ENCODE data around the gene HEPN1. TPM values are rescaled to one million over a fixed set of nuclear protein-coding genes. Genes with fewer than 3 reads are reported as not detected.

Gene HEPN1
- total RNA-seq, 1 experiment from 2014 or later: not detected

DNA sequence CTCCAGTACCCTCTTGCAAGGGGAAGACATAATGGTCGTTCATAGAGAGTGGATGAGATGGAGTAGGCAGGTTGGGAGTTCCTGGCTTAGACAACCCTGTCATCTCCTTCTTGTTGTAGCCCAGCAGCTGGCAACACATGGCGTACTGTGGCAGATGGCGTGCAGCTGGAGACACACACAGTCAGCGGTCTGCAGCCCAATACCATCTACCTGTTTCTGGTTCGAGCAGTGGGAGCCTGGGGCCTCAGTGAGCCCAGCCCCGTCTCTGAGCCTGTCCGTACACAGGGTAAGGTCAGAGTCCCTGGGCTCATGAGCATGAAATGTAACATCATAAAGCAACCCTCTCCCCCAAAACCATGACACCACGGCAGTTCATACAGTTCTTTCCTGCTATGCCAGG lies 45.1 kb upstream of the HEPN1 start:
- Histone ChIP-seq H3K4me3 (no peak overlapping the region), H3K36me3 (ENCODE audit: low read depth) (no peaks in the 10 kb centered on the region), H2AFZ (no peak overlapping the region), H3K4me1 (replicated peaks; ENCODE audit: insufficient read depth) (no peaks in the 10 kb centered on the region), H3F3A (ENCODE audit: insufficient read depth, low read depth) (no peaks in the 10 kb centered on the region), H3K79me2 (ENCODE audit: low read depth) (no peaks in the 10 kb centered on the region), H3K9me3 (ENCODE audit: insufficient read depth, low read depth) (no peaks in the 10 kb centered on the region), H3K27me3 (ENCODE audit: insufficient read depth, low read depth) (peaks cover 86% of the 10 kb centered on the region), H3K27ac (no peak overlapping the region), H3K9me2 (ENCODE audit: insufficient read depth) (no peaks in the 10 kb centered on the region), H4K20me1 (ENCODE audit: insufficient read depth) (no peaks in the 10 kb centered on the region), H3K4me2 (no peak overlapping the region)
- BruUV-seq (replicated peaks): no TSS peak
- intact Hi-C loops (cut with micrococcal nuclease; ENCODE audit: unreplicated experiment): no loop called here
- DNase-seq: no peak
- POLR2A ChIA-PET (ENCODE audit: unreplicated experiment): no interaction called here
- CTCF ChIA-PET: no interaction called here
- no peak for TF ChIP-seq EZH2 (IDR thresholded peaks at IDR 0.05; ENCODE audit: low read depth)
- TF ChIP-seq, protein P1, sequence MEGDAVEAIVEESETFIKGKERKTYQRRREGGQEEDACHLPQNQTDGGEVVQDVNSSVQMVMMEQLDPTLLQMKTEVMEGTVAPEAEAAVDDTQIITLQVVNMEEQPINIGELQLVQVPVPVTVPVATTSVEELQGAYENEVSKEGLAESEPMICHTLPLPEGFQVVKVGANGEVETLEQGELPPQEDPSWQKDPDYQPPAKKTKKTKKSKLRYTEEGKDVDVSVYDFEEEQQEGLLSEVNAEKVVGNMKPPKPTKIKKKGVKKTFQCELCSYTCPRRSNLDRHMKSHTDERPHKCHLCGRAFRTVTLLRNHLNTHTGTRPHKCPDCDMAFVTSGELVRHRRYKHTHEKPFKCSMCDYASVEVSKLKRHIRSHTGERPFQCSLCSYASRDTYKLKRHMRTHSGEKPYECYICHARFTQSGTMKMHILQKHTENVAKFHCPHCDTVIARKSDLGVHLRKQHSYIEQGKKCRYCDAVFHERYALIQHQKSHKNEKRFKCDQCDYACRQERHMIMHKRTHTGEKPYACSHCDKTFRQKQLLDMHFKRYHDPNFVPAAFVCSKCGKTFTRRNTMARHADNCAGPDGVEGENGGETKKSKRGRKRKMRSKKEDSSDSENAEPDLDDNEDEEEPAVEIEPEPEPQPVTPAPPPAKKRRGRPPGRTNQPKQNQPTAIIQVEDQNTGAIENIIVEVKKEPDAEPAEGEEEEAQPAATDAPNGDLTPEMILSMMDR (conservative IDR thresholded peaks at IDR 0.05): no peak

DNA sequence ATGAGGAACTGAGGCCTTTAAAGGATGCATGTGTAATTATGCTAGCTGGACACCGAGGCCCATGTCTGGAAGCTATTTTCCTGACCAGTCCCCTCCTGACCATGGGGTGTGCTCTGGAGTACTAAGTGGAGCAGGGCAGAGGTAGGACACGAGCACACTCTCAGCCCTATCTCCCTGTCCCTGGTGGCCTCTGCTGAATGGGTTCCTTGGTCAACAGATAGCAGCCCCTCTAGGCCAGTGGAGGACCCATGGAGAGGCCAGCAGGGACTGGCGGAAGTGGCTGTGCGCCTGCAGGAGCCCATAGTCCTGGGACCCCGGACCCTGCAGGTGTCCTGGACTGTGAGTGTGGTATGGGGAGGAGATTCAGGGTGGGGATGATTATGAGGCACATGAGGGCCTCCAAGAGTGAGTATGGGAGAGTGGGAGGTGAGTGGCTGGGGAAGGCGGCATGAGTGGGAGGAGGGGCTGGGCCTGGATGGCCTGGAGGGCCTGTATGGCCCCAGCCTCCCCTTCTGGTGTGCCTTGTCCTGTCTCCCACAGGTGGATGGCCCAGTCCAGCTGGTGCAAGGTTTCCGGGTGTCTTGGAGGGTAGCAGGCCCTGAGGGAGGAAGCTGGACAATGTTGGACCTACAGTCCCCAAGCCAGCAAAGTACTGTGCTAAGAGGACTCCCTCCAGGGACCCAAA lies 44.3 kb upstream of the HEPN1 start:
- DNase-seq: no peak
- Histone ChIP-seq H4K20me1 (ENCODE audit: insufficient read depth) (no peaks in the 10 kb centered on the region), H3K4me2 (no peak overlapping the region), H2AFZ (no peak overlapping the region), H3K27ac (no peak overlapping the region), H3K9me3 (ENCODE audit: insufficient read depth, low read depth) (no peaks in the 10 kb centered on the region), H3K4me1 (replicated peaks; ENCODE audit: insufficient read depth) (no peaks in the 10 kb centered on the region), H3K36me3 (ENCODE audit: low read depth) (no peaks in the 10 kb centered on the region), H3K4me3 (no peak overlapping the region), H3K27me3 (ENCODE audit: insufficient read depth, low read depth) (peaks cover 85% of the 10 kb centered on the region), H3F3A (ENCODE audit: insufficient read depth, low read depth) (no peaks in the 10 kb centered on the region), H3K9me2 (ENCODE audit: insufficient read depth) (no peaks in the 10 kb centered on the region), H3K79me2 (ENCODE audit: low read depth) (no peaks in the 10 kb centered on the region)
- BruUV-seq (replicated peaks): no TSS peak
- CTCF ChIA-PET: no interaction called here
- no peak for TF ChIP-seq EZH2 (IDR thresholded peaks at IDR 0.05; ENCODE audit: low read depth)
- TF ChIP-seq, protein P1 (conservative IDR thresholded peaks at IDR 0.05): no peak
- POLR2A ChIA-PET (ENCODE audit: unreplicated experiment): no interaction called here
- intact Hi-C loops (cut with micrococcal nuclease; ENCODE audit: unreplicated experiment): loop anchor here (5.0 kb wide), 2 partner anchors 78 to 268 kb away; partner anchors contain the start of gene CCDC15

DNA sequence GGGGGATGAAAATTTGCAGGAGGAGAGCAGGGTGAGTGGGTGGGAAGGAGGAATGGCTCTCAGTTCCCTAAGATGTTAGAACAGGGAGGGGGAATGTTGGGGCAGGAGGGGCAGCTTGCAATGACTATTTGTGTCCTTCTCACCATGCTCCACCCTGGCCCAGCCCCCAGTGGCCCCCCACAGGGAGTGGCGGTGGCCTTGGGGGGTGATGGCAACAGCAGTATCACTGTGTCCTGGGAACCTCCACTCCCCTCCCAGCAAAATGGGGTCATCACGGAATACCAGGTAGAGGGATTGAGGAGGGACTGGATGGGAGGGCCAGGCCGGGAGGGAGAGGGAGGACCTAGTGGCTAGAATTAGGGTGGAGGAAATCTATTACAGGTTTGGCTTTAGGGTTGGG lies 43.6 kb upstream of the HEPN1 start:
- no peak overlapping the region for H2AFZ ChIP-seq
- H3K4me1 ChIP-seq (replicated peaks; ENCODE audit: insufficient read depth): no peaks in the 10 kb centered on the region
- TF ChIP-seq, protein P1 (conservative IDR thresholded peaks at IDR 0.05): no peak
- TF ChIP-seq EZH2 (IDR thresholded peaks at IDR 0.05; ENCODE audit: low read depth): no peak
- intact Hi-C loops (cut with micrococcal nuclease; ENCODE audit: unreplicated experiment): loop anchor here (5.0 kb wide), 2 partner anchors 77 to 267 kb away; partner anchors contain the start of gene CCDC15
- H3K36me3 ChIP-seq (ENCODE audit: low read depth): no peaks in the 10 kb centered on the region
- no peak overlapping the region for H3K4me2 ChIP-seq
- no TSS peak for BruUV-seq (replicated peaks)
- no peak overlapping the region for H3K27ac ChIP-seq
- H3K9me3 ChIP-seq (ENCODE audit: insufficient read depth, low read depth): no peaks in the 10 kb centered on the region
- H3K4me3 ChIP-seq: no peak overlapping the region
- ChIA-PET CTCF (no interaction called here), POLR2A (ENCODE audit: unreplicated experiment) (no interaction called here)
- no peaks in the 10 kb centered on the region for H3K79me2 ChIP-seq (ENCODE audit: low read depth)
- peaks cover 83% of the 10 kb centered on the region for H3K27me3 ChIP-seq (ENCODE audit: insufficient read depth, low read depth)
- H3K9me2 ChIP-seq (ENCODE audit: insufficient read depth): no peaks in the 10 kb centered on the region
- no peaks in the 10 kb centered on the region for H4K20me1 ChIP-seq (ENCODE audit: insufficient read depth)
- H3F3A ChIP-seq (ENCODE audit: insufficient read depth, low read depth): no peaks in the 10 kb centered on the region
- DNase-seq: no peak
